ENCODE data around the gene BMPR1A.
"Not testable (repeated sequence)": the region's sequence is repeated elsewhere in the genome, so short reads cannot be mapped to it uniquely, and the experiment has no call there.

BMPR1A gene

GRCh38 chr10:86971232-86971991, 215.0 kb downstream of the BMPR1A start:
- peak; percentile 95 for DNase-seq

DNA sequence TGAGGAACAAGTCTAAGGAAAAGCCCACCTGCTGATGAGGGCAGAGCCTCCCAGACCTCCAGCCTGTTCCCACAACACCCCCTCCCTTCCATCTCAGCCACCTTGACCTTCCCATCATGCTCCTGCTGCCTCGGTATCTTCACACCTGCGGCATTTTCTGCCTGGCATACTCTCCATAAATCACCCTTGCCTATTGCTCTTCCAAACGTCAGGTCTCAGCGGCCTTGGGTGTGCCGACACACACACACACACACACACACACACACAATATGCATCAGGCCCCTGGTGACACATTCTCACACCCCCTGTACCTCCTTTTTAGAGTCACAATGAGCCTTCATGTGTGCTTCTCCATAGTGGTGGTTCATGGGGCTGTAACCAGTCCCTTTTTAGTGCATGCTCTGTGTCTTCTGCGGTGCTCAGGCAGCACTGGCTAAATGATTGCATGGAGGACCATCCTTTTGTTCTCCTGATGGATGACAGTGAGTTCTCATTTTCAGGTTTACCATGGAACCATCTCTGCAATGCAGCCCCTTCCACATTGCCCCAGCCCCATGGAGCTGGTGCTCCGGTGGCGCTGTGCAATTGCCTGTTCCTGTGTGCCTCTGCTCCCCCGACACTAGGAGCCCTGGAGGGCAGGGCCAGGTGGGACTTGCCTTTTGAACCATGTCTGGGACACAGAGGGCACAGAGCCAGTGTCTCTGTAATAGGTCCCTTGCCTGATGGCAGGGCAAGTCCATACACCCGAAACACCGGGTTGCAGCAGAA, 216.4 kb downstream of the BMPR1A start:
- DNase-seq = no peak

GRCh38 chr10:86974484-86974883, 218.1 kb downstream of the BMPR1A start:
- no peak for DNase-seq

- DNase-seq = no peak
Measured at GRCh38 chr10:86976362-86977056, 220.1 kb downstream of the BMPR1A start.

GRCh38 chr10:86978457-86978856, 222.0 kb downstream of the BMPR1A start:
- DNase-seq = not testable (repeated sequence)

DNA sequence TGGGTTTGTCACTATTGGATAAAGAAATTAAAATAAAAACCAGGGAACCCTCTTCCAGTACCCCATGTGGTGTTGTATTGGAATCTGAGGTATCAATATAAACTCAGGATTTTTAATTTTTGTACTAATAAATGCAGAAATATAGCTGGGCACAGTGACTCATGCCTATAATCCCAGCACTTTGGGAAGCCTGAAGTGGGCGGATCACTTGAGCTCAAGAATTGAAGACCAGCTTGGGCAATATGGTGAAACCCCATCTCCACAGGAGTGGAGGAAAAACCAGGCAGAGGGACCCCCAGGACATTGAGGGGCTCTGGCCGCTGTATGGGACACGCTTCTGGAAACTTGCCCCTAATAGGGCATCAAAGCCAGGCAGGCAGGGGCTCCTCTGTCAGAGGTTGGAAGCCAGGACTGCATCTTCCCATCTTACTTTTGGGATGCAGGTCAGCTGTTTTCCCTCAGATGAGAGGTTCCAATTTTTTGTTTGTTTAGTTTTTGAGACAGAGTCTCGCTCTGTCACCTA, 222.9 kb downstream of the BMPR1A start:
- DNase-seq = no peak

GRCh38 chr10:86979977-86980448, 223.6 kb downstream of the BMPR1A start:
- no peak for DNase-seq

- DNase-seq = not testable (repeated sequence)
Measured at GRCh38 chr10:86981020-86981419, 224.6 kb downstream of the BMPR1A start.

GRCh38 chr10:86981716-86982115, 225.3 kb downstream of the BMPR1A start:
- no peak for DNase-seq
